ENCODE data around the gene NFAM1. TPM values are rescaled to one million over a fixed set of nuclear protein-coding genes. Genes with fewer than 3 reads are reported as not detected.

NFAM1 gene
- total and polyA plus RNA-seq, 4 donors: 0.36 to 3.8 (median 2.6) TPM

- TF ChIP-seq GABPA (IDR thresholded peaks at IDR 0.05 in 1 of 2, conservative IDR thresholded peaks at IDR 0.05 in 1 of 2) (no peak), MAX (IDR thresholded peaks at IDR 0.05) (no peak), ATF3 (IDR thresholded peaks at IDR 0.05) (no peak), HNF4G (IDR thresholded peaks at IDR 0.05) (no peak), FOXA1 (IDR thresholded peaks at IDR 0.05) (no peak), RXRA (IDR thresholded peaks at IDR 0.05) (no peak), CTCF (IDR thresholded peaks at IDR 0.05; ENCODE audit: low read depth, low read length, missing input control) (no peak)
- no peaks in the 10 kb centered on the region for H3K4me1 ChIP-seq (ENCODE audit: control insufficient read depth in 4 of 4, insufficient read depth in 4 of 4, low read length in 3 of 4)
- no peaks in the 10 kb centered on the region for H3K36me3 ChIP-seq (ENCODE audit: control insufficient read depth in 4 of 4, insufficient read depth in 3 of 4, low read depth in 1 of 4, low read length in 3 of 4)
- H3K9me3 ChIP-seq (ENCODE audit: control insufficient read depth in 4 of 4, low read length in 3 of 4): no peaks in the 10 kb centered on the region
- no peak for DNase-seq (ENCODE audit: low spot score)
- no peak overlapping the region for H3K9ac ChIP-seq (ENCODE audit: low read depth in 1 of 2, low read length in 2 of 2)
- WGBS: 91% methylated on average over 3 of the region's 3 CpGs
- H3K4me3 ChIP-seq (ENCODE audit: low read depth in 1 of 3, low read length in 3 of 3): no peak overlapping the region
- no peaks in the 10 kb centered on the region for H3K27me3 ChIP-seq (ENCODE audit: control insufficient read depth in 4 of 4, insufficient read depth in 4 of 4, low read length in 3 of 4)
- H3K27ac ChIP-seq (ENCODE audit: low read depth in 1 of 2, low read length in 2 of 2): no peak overlapping the region
Observed at GRCh38 chr22:42428760-42429159, 3.4 kb downstream of the NFAM1 start.

- H3K27ac ChIP-seq (ENCODE audit: low read depth in 1 of 2, low read length in 2 of 2): no peak overlapping the region
- H3K27me3 ChIP-seq (ENCODE audit: control insufficient read depth in 4 of 4, insufficient read depth in 4 of 4, low read length in 3 of 4): no peaks in the 10 kb centered on the region
- H3K4me3 ChIP-seq (ENCODE audit: low read depth in 1 of 3, low read length in 3 of 3): no peak overlapping the region
- no peak overlapping the region for H3K9ac ChIP-seq (ENCODE audit: low read depth in 1 of 2, low read length in 2 of 2)
- no peaks in the 10 kb centered on the region for H3K9me3 ChIP-seq (ENCODE audit: control insufficient read depth in 4 of 4, low read length in 3 of 4)
- no peak for DNase-seq (ENCODE audit: low spot score)
- no peaks in the 10 kb centered on the region for H3K36me3 ChIP-seq (ENCODE audit: control insufficient read depth in 4 of 4, insufficient read depth in 3 of 4, low read depth in 1 of 4, low read length in 3 of 4)
- 77% methylated on average over 14 of the region's 14 CpGs for WGBS
- no peak for TF ChIP-seq NR2F2 (IDR thresholded peaks at IDR 0.05)
- no peak for TF ChIP-seq GABPA (IDR thresholded peaks at IDR 0.05 in 1 of 2, conservative IDR thresholded peaks at IDR 0.05 in 1 of 2)
- no peak for TF ChIP-seq MAX (IDR thresholded peaks at IDR 0.05)
- TF ChIP-seq RXRA (IDR thresholded peaks at IDR 0.05): no peak
- TF ChIP-seq HNF4G (IDR thresholded peaks at IDR 0.05): no peak
- no peak for TF ChIP-seq FOXA1 (IDR thresholded peaks at IDR 0.05)
- TF ChIP-seq TAF1 (conservative IDR thresholded peaks at IDR 0.05): no peak
- TF ChIP-seq EGR1 (IDR thresholded peaks at IDR 0.05; ENCODE audit: low read depth in 2 of 2): no peak
- TF ChIP-seq JUND (IDR thresholded peaks at IDR 0.05): no peak
- no peak for TF ChIP-seq CTCF (IDR thresholded peaks at IDR 0.05; ENCODE audit: low read depth, low read length, missing input control)
- no peak for TF ChIP-seq RAD21 (IDR thresholded peaks at IDR 0.05)
- TF ChIP-seq ZBTB33 (IDR thresholded peaks at IDR 0.05): no peak
- no peak for TF ChIP-seq YY1 (IDR thresholded peaks at IDR 0.05)
- TF ChIP-seq REST (IDR thresholded peaks at IDR 0.05): no peak
- TF ChIP-seq FOXA2 (IDR thresholded peaks at IDR 0.05): no peak
- TF ChIP-seq ATF3 (IDR thresholded peaks at IDR 0.05): no peak
- no peak for TF ChIP-seq SP1 (IDR thresholded peaks at IDR 0.05)
- no peaks in the 10 kb centered on the region for H3K4me1 ChIP-seq (ENCODE audit: control insufficient read depth in 4 of 4, insufficient read depth in 4 of 4, low read length in 3 of 4)
Observed at GRCh38 chr22:42428025-42428424, 4.2 kb downstream of the NFAM1 start.

Data from liver (tissue), 9 donors.